HEK293T (cell line): ENCODE measurements around the gene RSRC1.

Experiments used
- CTCF ChIA-PET: fragments of 350-600 bp; formaldehyde crosslinking; extraction: SDS; loops from one replicate; lab custom pipeline; 2021; ENCODE audit warnings: antibody characterized with exemption, inconsistent platforms; lab: Yijun Ruan, JAX
- POLR2A ChIA-PET: fragments of 350-600 bp; formaldehyde crosslinking; extraction: SDS; loops from one replicate; lab custom pipeline; 2020; ENCODE audit warnings: antibody characterized with exemption, inconsistent platforms; lab: Yijun Ruan, JAX
- DNase-seq: peaks from one replicate; pipeline ENCODE4 v3.0.0; 2012; ENCODE audit warnings: mixed read lengths; ENCODE audit errors: extremely low spot score
- ARNT ChIP-seq: fragments of 450-650 bp; IDR thresholded peaks from 2 replicates; pipeline ENCODE4 v1.6.1; 2017; ENCODE audit warnings: mild to moderate bottlenecking
- BHLHE40 ChIP-seq: fragments of 450-650 bp; IDR thresholded peaks from 2 replicates; pipeline ENCODE4 v1.6.1; 2016; ENCODE audit warnings: mild to moderate bottlenecking, moderate library complexity, borderline replicate concordance
- CTBP1 ChIP-seq: fragments of 450-650 bp; IDR thresholded peaks from 2 replicates; pipeline ENCODE4 v1.6.1; 2016; ENCODE audit warnings: borderline replicate concordance
- ELF4 ChIP-seq: fragments of 450-650 bp; IDR thresholded peaks from 2 replicates; pipeline ENCODE4 v1.6.1; 2017; ENCODE audit warnings: antibody characterized with exemption
- FOXA1 ChIP-seq: fragments of 450-650 bp; IDR thresholded peaks from 2 replicates; pipeline ENCODE4 v1.6.1; 2016; ENCODE audit warnings: mild to moderate bottlenecking
- FOXK2 ChIP-seq: fragments of 450-650 bp; IDR thresholded peaks from 2 replicates; pipeline ENCODE4 v1.6.1; 2016; ENCODE audit warnings: mild to moderate bottlenecking
- FOXM1 ChIP-seq: fragments of 450-650 bp; IDR thresholded peaks from 2 replicates; pipeline ENCODE4 v1.6.1; 2017; ENCODE audit warnings: mild to moderate bottlenecking, borderline replicate concordance
- HDGF ChIP-seq: fragments of 450-650 bp; IDR thresholded peaks from 2 replicates; pipeline ENCODE4 v1.6.1; 2017; ENCODE audit warnings: antibody characterized with exemption, borderline replicate concordance
- L3MBTL2 ChIP-seq: fragments of 450-650 bp; conservative IDR thresholded peaks from 2 replicates; pipeline ENCODE4 v1.6.1; 2016; ENCODE audit warnings: mild to moderate bottlenecking
- LEF1 ChIP-seq: fragments of 450-650 bp; IDR thresholded peaks from 2 replicates; pipeline ENCODE4 v1.6.1; 2017; ENCODE audit warnings: mild to moderate bottlenecking, borderline replicate concordance
- NFRKB ChIP-seq: fragments of 450-650 bp; IDR thresholded peaks from 2 replicates; pipeline ENCODE4 v1.6.1; 2016; ENCODE audit warnings: mild to moderate bottlenecking, moderate library complexity
- PKNOX1 ChIP-seq: fragments of 450-650 bp; IDR thresholded peaks from 2 replicates; pipeline ENCODE4 v1.6.1; 2016
- SP1 ChIP-seq: fragments of 450-650 bp; IDR thresholded peaks from 2 replicates; pipeline ENCODE4 v1.6.1; 2017
- SUZ12 ChIP-seq: fragments of 450-650 bp; IDR thresholded peaks from 2 replicates; pipeline ENCODE4 v1.6.1; 2016; ENCODE audit warnings: mild to moderate bottlenecking
- TARDBP ChIP-seq: fragments of 450-650 bp; IDR thresholded peaks from 2 replicates; pipeline ENCODE4 v1.6.1; 2016
- ZNF384 ChIP-seq: fragments of 450-650 bp; IDR thresholded peaks from 2 replicates; pipeline ENCODE4 v1.6.1; 2016

RSRC1 gene

DNA sequence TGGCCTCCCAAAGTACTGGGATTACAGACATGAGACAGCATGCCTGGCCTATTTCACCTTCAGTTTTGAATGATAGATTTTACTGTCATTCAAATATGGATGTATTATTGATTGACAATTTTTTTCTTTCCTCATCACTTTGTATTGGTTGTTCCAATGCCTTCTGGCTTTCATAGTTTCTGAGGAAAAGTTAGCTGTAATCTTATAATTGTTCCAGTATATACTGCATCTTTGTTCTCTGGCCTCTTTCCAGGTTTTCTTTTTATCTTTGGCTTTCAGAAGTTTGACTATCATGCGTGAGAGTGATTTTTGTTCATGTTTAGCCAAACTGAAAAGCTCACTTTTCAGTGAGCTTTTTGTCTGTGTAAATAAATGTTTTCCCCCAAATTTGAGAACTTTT, 157.1 kb downstream of the RSRC1 start:
- CTCF ChIA-PET, result no interaction called here
- POLR2A ChIA-PET, result no interaction called here
- DNase-seq, result no peak
- TF ChIP-seq TARDBP (no peak), NFRKB (no peak), FOXM1 (no peak), FOXA1 (no peak), SP1 (no peak), FOXK2 (no peak)

GRCh38 chr3:158269942-158270341, 160.1 kb downstream of the RSRC1 start:
- DNase-seq, result no peak
- ChIA-PET POLR2A (no interaction called here), CTCF (no interaction called here)

DNA sequence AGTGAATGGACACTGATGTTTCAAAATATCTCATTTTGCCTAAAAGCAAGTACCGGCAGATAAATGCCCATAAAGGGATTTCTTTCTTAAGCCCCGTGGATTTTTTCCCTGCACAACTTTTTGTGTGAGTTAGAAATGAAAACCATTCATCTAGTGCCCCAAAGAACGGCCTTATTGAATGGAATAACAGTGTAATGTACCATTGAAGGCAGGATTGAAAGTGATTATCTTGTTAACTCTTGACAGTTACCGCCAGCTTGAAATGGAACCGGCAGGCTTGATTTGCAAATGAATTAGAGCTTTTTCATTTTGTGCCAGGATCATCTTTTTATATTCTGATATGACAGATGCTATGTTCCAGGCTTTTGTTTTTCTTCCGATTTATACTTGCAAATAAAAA, 162.2 kb downstream of the RSRC1 start:
- TF ChIP-seq FOXA1, result no peak
- TF ChIP-seq SUZ12, result no peak
- no peak for TF ChIP-seq ELF4
- no peak for TF ChIP-seq TARDBP
- no peak for TF ChIP-seq HDGF
- no peak for TF ChIP-seq ARNT
- TF ChIP-seq CTBP1, result no peak
- TF ChIP-seq SP1, result no peak
- TF ChIP-seq L3MBTL2, result no peak
- TF ChIP-seq LEF1, result no peak
- no peak for TF ChIP-seq ZNF384
- TF ChIP-seq FOXM1, result no peak
- TF ChIP-seq BHLHE40, result no peak
- no peak for TF ChIP-seq PKNOX1
- no peak for TF ChIP-seq FOXK2
- no peak for TF ChIP-seq NFRKB
- POLR2A ChIA-PET, result no interaction called here
- CTCF ChIA-PET, result interaction anchor here (0.7 kb wide), 1 partner anchor 213 kb away, joined by 3 read pairs; no protein-coding TSS in a partner anchor
- DNase-seq, result no peak

More at GRCh38 chr3:158269942-158270341, 160.1 kb downstream of the RSRC1 start:
- TF ChIP-seq SP1, result no peak
- no peak for TF ChIP-seq L3MBTL2
- TF ChIP-seq FOXA1, result no peak
- no peak for TF ChIP-seq FOXK2
- no peak for TF ChIP-seq TARDBP
- no peak for TF ChIP-seq ZNF384
- TF ChIP-seq HDGF, result no peak
- TF ChIP-seq ELF4, result no peak
- TF ChIP-seq FOXM1, result no peak
- TF ChIP-seq SUZ12, result no peak
- no peak for TF ChIP-seq BHLHE40
- no peak for TF ChIP-seq NFRKB
- TF ChIP-seq LEF1, result no peak
- no peak for TF ChIP-seq ARNT

- no peak for DNase-seq
- TF ChIP-seq FOXA1 (no peak), HDGF (no peak), FOXK2 (no peak), BHLHE40 (no peak), NFRKB (no peak), L3MBTL2 (no peak), FOXM1 (no peak), ELF4 (no peak), TARDBP (no peak), ARNT (no peak), LEF1 (no peak)
- ChIA-PET CTCF (no interaction called here), POLR2A (no interaction called here)
Measured at GRCh38 chr3:158273656-158274055, 163.8 kb downstream of the RSRC1 start.

GRCh38 chr3:158278187-158278586, 168.3 kb downstream of the RSRC1 start:
- POLR2A ChIA-PET, result no interaction called here
- DNase-seq, result no peak
- TF ChIP-seq ZNF384 (no peak), ARNT (no peak), FOXM1 (no peak), NFRKB (no peak), ELF4 (no peak), LEF1 (no peak), BHLHE40 (no peak), L3MBTL2 (no peak), HDGF (no peak), TARDBP (no peak)
- CTCF ChIA-PET, result no interaction called here

DNA sequence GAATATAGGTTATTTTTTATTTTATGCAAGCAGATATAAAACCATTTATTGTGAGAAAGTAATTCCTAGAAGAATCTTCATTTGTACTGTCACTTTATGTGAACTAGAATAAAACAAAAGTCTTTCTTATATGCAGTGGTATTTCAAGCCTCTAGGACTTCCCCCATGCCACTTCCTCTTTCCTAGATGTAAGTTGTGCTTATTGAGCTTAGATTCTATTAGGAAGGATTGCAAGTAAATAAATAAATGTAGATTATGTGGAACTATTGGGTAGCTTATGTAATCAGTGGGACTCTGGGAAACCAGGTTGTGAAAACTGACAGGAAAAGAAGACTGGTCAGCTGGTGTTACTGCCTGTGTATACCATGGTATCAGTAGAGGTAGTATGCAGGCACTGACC, 169.7 kb downstream of the RSRC1 start:
- ChIA-PET CTCF (no interaction called here), POLR2A (no interaction called here)
- no peak for TF ChIP-seq HDGF
- TF ChIP-seq NFRKB, result no peak
- TF ChIP-seq SP1, result no peak
- TF ChIP-seq ARNT, result no peak
- no peak for TF ChIP-seq FOXK2
- TF ChIP-seq ZNF384, result no peak
- TF ChIP-seq FOXM1, result no peak
- no peak for TF ChIP-seq FOXA1
- TF ChIP-seq SUZ12, result no peak
- no peak for TF ChIP-seq L3MBTL2
- no peak for TF ChIP-seq PKNOX1
- DNase-seq, result no peak

- CTCF ChIA-PET, result no interaction called here
- DNase-seq, result no peak
- no peak for TF ChIP-seq LEF1
- TF ChIP-seq PKNOX1, result no peak
- TF ChIP-seq NFRKB, result no peak
- TF ChIP-seq FOXA1, result no peak
- no peak for TF ChIP-seq CTBP1
- TF ChIP-seq L3MBTL2, result no peak
- no peak for TF ChIP-seq ELF4
- TF ChIP-seq TARDBP, result no peak
- no peak for TF ChIP-seq ZNF384
- TF ChIP-seq SUZ12, result no peak
- no peak for TF ChIP-seq HDGF
- TF ChIP-seq FOXK2, result no peak
- no peak for TF ChIP-seq BHLHE40
- no peak for TF ChIP-seq ARNT
- no peak for TF ChIP-seq SP1
- TF ChIP-seq FOXM1, result no peak
- POLR2A ChIA-PET, result no interaction called here
Measured at GRCh38 chr3:158295771-158296170, 185.9 kb downstream of the RSRC1 start.
